A549 treated with dexamethasone at 1 μM for 4 hours (cell line): ENCODE results near the gene HSDL2. TPM values are rescaled to one million over a fixed set of nuclear protein-coding genes. Genes with fewer than 3 reads are reported as not detected.

Source experiments
- total RNA-seq: library from RNA; stranded (reverse); fragments of 200-300 nt; extraction: Qiagen RNA extraction; gene quantifications from 5 replicates; pipeline ENCODE4 v1.2.3, GENCODE V29; 2022

The HSDL2 gene
- 23.7 to 27.2 TPM (median 26.1 TPM) in 5 replicates for total RNA-seq

GRCh38 chr9:112380102-112380824 lies at the start of gene HSDL2:
Gene HSDL2, plus strand, starts transcription at chr9:112380108. Its CDS starts 56 bp downstream, at chr9:112380164.

DNA sequence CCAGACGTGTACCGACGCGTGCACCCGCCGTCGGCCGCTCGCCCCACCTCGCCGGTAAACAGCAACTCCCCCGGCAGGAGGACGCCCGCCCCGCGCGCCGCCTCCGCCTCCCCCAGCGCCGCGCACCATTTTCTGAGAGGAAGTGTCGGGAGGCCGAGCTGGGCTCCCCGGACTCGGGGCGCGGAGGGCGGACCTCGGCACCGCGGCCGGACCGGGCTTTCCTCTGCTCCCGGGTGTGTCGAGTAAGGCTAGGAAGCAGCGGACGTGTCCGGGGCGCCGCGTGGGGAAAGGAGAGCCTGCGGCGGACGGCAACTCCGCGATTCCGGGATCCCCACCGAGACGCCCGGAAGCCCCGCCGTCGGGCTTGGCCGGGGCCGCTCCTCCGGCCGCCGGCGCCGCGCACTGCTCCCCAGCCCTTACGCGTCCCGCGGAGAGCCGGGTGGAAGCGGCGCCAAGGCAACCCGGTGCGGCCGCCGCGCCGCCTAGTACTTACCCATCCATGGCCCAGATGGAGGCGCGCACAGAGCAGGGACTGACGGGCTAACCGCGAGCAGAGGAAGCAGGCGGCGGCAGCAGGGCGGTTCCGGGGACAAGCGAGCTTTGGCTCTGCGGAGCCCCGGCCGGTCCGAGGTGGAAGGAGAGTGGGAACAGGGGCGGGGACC lies 46.8 kb upstream of the HSDL2 start, which contains the start of gene PTBP3:
Gene PTBP3, minus strand, starts transcription at position 643 of the 662 bp plus-strand sequence. CDS start 35,754 bp downstream, outside the sequence.

DNA sequence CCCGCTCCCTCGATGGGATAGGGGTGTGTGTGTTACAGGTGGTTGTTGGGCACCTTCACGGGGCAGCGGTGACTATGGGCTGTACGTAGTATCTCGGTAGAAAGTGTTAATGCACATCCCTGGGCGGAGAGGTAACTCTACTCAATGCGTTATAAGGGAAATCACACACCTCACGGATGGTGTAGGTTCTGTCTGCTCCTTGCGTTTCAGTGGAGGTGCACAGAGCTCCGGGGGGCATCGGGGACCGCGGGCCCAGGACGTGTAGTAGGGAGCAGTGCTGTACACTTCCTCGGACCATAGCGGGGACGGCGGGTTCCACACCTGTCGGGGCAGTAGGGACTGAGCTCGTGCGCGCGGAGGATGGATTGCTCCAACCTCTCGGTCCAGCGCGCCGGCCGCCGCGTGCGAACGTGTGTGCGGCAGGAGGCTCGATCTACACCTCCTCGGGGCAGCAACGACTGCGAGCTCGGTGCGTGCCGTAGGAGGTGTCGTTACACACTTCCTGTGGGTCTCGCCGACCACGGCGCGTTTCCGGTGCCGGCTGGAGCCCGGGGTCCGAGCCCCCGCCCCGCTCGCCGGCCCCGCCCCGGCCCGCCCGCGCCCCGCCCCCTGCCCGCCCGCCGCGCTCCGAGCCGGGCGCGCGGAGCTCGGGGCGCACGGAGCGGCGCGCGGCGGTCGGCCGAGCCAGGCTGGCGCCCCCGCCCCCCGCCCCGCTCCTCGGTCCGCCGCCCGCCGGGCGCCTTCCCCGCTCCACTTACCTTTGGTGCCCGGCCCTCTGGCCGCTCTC lies 106.5 kb downstream of the HSDL2 start, which contains the start of gene KIAA1958:
Gene KIAA1958, plus strand, starts transcription at position 607 of the 787 bp plus-strand sequence. CDS start 87,254 bp downstream, outside the sequence.

Other genes starting within 250 kb of the HSDL2 start
- gene SUSD1, start 204.8 kb upstream of the HSDL2 start, total RNA-seq = 13.4 to 16.7 TPM (median 15.7 TPM) in 5 replicates
- gene PTBP3, start 46.5 kb upstream of the HSDL2 start, total RNA-seq = 31.5 to 52.6 TPM (median 42.4 TPM) in 5 replicates
- gene KIAA1958, start 106.7 kb downstream of the HSDL2 start, total RNA-seq = 1.5 to 3.0 TPM (median 2.7 TPM) in 5 replicates